ENCODE results near the gene C1orf50.

Gene C1orf50

DNA sequence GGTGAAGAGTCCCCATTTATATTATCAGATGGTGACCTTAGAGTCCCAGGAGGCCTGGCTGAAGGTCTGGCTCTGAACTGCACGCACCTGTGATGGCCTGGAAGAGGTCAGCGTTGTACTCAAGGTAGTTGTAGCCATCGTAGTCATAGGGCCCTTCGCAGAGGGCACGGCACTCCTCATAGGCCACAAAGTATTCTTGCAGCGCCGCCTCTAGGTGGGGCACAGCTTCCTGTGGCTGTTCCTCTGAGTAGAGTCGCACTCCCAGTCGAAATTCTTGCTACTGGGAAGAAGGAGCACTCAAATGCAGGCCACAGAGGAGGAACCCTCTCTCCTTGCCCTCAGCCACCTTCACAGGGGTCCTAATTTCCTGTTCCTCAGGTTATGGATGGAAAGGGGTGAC, 7.9 kb upstream of the C1orf50 start:
- no peak for DNase-seq (ENCODE audit: low read depth)

GRCh38 chr1:42761567-42761966, 5.5 kb upstream of the C1orf50 start:
- no peak for DNase-seq (ENCODE audit: low read depth)

DNA sequence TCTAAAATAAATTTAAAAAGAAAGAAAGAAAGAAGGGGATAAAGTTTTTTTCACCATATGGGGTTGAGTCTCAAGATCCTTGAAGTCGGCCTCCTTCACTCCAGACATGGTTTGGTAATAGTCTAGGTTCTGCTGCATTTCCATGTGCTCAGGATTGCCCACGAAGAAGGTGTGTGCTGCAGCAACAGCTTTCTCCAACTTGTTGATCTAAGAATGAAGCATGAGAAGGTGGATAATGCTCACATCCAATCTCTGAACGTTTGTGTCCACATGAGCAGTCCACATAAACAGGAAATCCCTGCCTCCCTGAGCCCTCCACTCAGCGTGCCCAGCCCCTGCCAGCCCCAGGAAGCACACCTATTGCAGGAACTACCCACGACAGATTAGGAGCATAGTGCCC, 4.8 kb upstream of the C1orf50 start:
- no peak for DNase-seq (ENCODE audit: low read depth)

DNA sequence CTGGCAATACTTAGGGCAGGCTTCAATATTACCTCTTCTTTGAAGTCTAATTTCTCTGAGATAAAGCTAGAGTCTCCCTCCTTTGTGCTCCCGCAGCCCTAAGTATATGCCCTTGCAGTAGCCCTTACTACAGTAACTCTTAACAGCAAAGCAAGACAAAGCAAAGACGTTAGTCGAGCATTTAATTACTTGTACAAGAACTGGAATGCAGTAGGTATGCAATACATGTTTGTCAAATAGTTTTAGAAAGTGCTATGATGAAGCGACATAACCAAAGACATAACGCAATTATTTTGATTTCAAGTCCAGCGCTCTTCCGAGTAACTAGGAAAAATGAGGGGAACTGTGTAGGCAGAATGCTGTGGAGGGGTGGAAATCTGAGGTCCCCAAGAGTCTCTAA, 1.8 kb upstream of the C1orf50 start:
- no peak for DNase-seq (ENCODE audit: low read depth)

DNA sequence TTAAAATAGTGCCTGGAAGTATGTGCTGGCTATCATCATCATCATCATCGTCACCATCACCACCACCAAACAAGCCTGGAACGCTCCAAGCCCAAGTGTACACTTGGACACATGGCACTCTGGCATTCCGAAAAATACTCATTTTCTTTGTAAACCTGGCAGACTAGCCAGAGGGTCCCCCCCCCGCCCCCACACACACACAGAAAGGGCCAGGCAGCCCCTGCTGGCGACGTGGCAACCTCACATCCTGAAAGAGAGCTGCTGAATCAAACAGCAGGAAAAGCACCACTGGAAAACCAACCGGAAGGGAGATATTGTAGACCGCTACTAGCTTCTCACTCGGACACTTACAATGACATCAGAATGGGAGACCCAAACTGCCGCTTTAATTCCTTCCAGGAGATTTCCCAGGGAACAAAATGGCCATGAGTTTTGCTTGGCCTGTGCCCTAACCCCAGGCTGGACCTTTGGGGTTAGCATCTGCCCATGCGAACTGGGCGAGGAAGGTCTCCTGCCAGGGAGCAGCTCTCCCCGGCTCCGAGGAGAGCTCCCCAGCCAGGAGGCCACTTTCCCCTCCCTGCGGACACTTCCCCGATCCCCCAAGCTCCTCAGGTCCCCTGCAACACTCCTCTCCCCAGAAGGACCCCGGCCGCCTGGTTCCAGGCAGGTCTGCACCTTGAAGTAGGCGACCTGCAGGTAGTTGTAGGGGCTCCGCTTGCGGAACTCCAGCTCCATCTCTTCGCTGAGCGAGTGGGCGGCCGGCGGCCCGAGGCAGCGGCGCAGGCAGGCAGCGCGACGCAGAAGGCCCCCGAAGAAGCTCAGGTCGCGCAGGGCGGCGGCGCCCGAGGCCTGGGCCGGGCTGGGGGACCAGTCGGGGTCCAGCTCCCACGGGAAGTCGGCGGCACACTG, 963 bp upstream of the C1orf50 start:
- peak; percentile 56 for DNase-seq (ENCODE audit: low read depth)

- no peak for DNase-seq (ENCODE audit: low read depth)
Measured at GRCh38 chr1:42767510-42768000, 506 bp downstream of the C1orf50 start.

GRCh38 chr1:42768172-42768571, 1.1 kb downstream of the C1orf50 start:
- no peak for DNase-seq (ENCODE audit: low read depth)

- no peak for DNase-seq (ENCODE audit: low read depth)
Measured at GRCh38 chr1:42769811-42770210, 2.8 kb downstream of the C1orf50 start.

GRCh38 chr1:42773420-42773819, 6.4 kb downstream of the C1orf50 start:
- no peak for DNase-seq (ENCODE audit: low read depth)

DNA sequence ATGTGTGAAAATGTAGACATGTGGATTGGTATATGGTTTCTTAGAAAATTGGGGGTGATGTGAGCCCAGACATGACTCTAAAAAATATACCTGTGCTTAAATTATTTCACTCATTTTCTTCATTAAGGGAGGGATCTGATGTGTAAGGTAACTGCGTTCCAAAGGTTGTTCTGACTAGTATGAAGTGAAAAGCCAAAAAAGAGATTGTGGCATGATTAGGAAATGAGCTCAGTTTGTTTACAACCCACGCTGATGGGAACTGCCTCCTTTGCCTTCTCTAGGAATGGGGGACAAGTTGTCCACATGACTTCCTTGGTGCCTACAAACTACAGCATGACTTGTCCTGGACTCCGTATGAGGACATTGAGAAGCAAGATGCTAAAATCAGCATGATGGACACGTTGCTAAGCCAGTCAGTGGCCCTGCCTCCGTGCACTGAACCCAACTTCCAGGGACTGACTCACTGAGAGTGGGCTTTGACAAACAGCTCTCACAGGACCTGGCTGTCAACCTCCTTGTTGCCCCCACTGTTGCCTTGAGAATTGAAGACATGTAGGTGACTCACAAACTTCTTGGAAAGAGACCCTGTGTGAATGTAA, 8.0 kb downstream of the C1orf50 start:
- no peak for DNase-seq (ENCODE audit: low read depth)

DNA sequence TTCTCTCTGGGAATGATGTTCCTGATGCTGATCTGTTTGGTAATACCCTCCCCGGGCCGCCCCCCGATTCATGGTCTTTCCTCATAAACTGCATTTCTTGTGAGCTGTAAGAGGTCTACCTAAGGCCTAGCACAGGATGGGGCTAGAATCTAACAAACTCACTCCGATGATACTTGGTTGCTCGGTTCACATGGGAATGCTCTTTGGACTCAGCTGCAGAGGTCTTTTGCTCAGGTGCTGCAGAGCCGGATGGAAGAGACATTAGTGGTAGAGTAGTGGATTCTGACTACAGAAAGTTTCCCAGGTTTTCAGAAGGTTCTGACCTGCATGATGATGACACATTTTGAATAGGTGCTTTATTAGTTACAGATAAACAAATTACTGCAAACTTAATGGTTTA, 9.5 kb downstream of the C1orf50 start:
- no peak for DNase-seq (ENCODE audit: low read depth)

- DNase-seq (ENCODE audit: low read depth), result no peak
Measured at GRCh38 chr1:42777852-42778251, 10.8 kb downstream of the C1orf50 start.

- DNase-seq (ENCODE audit: low read depth), result no peak
Measured at GRCh38 chr1:42779725-42780124, 12.7 kb downstream of the C1orf50 start.

- DNase-seq (ENCODE audit: low read depth), result no peak
Measured at GRCh38 chr1:42780176-42780575, 13.1 kb downstream of the C1orf50 start.

DNA sequence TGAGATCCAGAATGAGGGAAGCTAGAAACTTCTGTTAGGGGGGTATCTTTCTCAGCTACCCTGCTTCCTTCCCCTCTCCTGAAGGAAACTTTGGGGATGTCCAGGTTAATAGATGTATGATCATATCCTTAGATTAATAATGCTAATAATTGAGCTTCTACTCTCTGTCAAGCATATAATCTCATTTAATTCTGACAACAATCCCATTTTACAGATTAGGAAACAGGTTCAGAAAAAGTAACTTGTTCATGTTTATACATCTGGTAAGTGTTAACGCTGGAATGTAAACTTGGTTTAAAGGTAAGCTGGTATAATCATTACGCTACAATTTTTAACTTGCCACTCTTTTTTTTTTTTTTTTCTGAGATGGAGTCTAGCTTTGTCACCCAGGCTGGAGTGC, 16.0 kb downstream of the C1orf50 start:
- DNase-seq (ENCODE audit: low read depth), result no peak

DNA sequence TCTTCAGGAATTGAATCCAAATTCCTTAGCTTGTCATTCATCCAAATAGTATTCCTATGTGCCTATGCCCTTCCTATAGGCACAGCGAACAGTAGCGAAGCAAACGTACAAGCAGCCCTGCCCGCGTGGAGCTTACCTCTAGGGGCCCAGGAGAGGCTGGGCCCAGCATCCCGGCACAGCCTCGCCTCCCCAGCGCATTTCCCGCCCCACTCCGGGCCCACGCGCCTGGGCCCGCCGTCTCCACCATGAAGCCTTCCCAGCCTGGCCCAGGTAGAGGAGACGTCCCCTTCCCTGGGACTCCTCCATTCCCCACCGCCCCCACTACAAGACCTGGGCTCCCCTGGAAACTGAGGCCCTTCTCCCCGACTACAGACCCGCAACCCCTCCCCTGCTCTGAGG, 17.5 kb downstream of the C1orf50 start:
- no peak for DNase-seq (ENCODE audit: low read depth)

GRCh38 chr1:42784946-42785693, 18.1 kb downstream of the C1orf50 start, which contains the start of gene TMEM269:
TMEM269 (plus strand) TSS chr1:42784991; CDS start chr1:42789894, 4,903 bp downstream.
- peak; percentile 31 for DNase-seq (ENCODE audit: low read depth)

DNA sequence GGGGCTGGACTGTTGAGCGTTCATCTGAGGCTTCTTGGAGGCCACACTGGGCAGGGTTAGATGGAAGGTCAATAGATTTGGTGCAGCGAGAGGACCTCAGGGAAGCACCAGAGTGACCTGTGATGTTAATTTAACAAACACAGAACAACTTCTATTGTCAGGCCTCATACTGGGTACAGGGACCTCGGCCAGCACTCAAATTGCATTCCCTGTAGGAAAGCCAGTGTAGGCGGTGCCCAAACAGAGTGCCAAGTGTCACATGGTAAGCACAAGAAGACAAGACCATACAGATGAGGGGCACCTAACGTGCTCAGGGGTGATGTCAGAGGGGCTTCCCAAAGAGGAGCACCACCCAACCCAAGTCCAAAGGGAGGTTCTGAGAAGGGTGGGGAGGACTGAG, 19.0 kb downstream of the C1orf50 start:
- no peak for DNase-seq (ENCODE audit: low read depth)

- DNase-seq (ENCODE audit: low read depth), result no peak
Measured at GRCh38 chr1:42788021-42788420, 21.0 kb downstream of the C1orf50 start.

GRCh38 chr1:42793824-42794223, 26.8 kb downstream of the C1orf50 start:
- no peak for DNase-seq (ENCODE audit: low read depth)

DNA sequence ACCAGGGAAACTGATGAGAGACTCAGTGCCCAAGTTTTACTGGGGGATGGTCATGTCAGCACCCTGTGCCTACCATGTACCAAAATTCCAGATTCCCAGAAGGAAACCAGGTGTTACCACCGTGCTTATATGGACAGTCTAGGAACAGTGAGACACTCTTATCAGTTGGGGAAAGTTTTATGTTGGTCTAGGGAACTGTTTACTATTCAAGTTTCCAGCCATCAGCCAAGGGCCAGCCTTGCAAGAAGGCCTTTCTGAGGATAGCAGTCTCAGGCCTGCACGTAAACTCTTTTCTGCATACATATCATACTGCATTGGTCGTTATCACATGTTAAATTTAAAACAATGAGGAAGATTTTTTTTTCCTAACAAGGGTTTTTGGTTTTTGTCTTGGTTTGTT, 30.4 kb downstream of the C1orf50 start:
- no peak for DNase-seq (ENCODE audit: low read depth)

DNA sequence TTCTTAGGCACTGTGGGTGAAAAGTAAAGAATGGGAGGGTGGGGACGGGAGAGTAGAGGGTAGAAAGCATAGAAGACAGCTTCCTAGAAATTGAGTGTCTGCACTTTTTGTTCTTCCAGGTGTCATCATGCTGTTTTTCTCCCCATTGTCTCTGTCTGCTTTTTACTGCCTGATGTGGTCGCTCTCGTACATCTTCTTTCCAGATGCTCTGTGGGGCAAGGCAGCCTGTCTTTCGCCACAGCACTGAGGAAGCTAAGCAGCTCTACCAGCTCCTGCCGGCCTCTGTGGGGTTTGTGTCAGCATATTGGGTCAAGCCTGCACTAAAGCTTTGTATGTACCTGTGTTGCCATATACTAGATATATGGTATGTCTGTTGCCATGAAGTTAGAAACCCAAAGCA, 30.9 kb downstream of the C1orf50 start:
- no peak for DNase-seq (ENCODE audit: low read depth)
